Dedifferentiated amniotic fluid mesenchymal stem cell (primary cell): ENCODE measurements around the gene PFDN1.

Experiments
- DNase-seq: peaks from one replicate; pipeline ENCODE4 v3.0.0-alpha.2; 2016; ENCODE audit errors: extremely low spot score

Gene PFDN1

GRCh38 chr5:140296289-140296688 is 6.6 kb downstream of the PFDN1 start:
- no peak for DNase-seq

- DNase-seq, result peak; percentile 98
Observed at GRCh38 chr5:140295414-140295813, 7.5 kb downstream of the PFDN1 start.

GRCh38 chr5:140294753-140295152 is 8.1 kb downstream of the PFDN1 start:
- no peak for DNase-seq

- DNase-seq, result no peak
Observed at GRCh38 chr5:140293849-140294100, 9.1 kb downstream of the PFDN1 start.

GRCh38 chr5:140293091-140293848 is 9.6 kb downstream of the PFDN1 start:
- no peak for DNase-seq

- DNase-seq, result no peak
Observed at GRCh38 chr5:140292212-140293036, 10.5 kb downstream of the PFDN1 start.

- no peak for DNase-seq
Observed at GRCh38 chr5:140287801-140288521, 14.9 kb downstream of the PFDN1 start.

GRCh38 chr5:140286424-140286823 is 16.5 kb downstream of the PFDN1 start:
- no peak for DNase-seq

- no peak for DNase-seq
Observed at GRCh38 chr5:140284013-140284412, 18.9 kb downstream of the PFDN1 start.

GRCh38 chr5:140282266-140282665 is 20.6 kb downstream of the PFDN1 start:
- DNase-seq, result no peak

GRCh38 chr5:140275837-140276236 is 27.1 kb downstream of the PFDN1 start:
- no peak for DNase-seq

GRCh38 chr5:140273401-140273877 is 29.5 kb downstream of the PFDN1 start:
- no peak for DNase-seq

- DNase-seq, result no peak
Observed at GRCh38 chr5:140270008-140270407, 32.9 kb downstream of the PFDN1 start.

- DNase-seq, result no peak
Observed at GRCh38 chr5:140267559-140268018, 35.3 kb downstream of the PFDN1 start.

GRCh38 chr5:140267201-140267540 is 35.7 kb downstream of the PFDN1 start:
- no peak for DNase-seq

GRCh38 chr5:140266471-140267200 is 36.3 kb downstream of the PFDN1 start:
- DNase-seq, result no peak

- DNase-seq, result no peak
Observed at GRCh38 chr5:140265845-140266244, 37.1 kb downstream of the PFDN1 start.

GRCh38 chr5:140262839-140263238 is 40.1 kb downstream of the PFDN1 start:
- DNase-seq, result no peak

GRCh38 chr5:140262221-140262620 is 40.7 kb downstream of the PFDN1 start:
- DNase-seq, result no peak

GRCh38 chr5:140261403-140262171 is 41.3 kb downstream of the PFDN1 start:
- DNase-seq, result peak; percentile 87

- DNase-seq, result no peak
Observed at GRCh38 chr5:140260089-140260656, 42.7 kb downstream of the PFDN1 start.
